GM12878 (cell line): ENCODE results near the gene SORCS2. TPM values are rescaled to one million over a fixed set of nuclear protein-coding genes. Genes with fewer than 3 reads are reported as not detected.

Experiments used
- ATAC-seq: fragments of 200-7000 bp; cut with Tn5 transposase; 3 replicates; pipeline ENCODE4 v1.9.1; 2020; ENCODE audit warnings: mild to moderate bottlenecking, moderate library complexity
- BruUV-seq: library from RNA; stranded (reverse); fragments of 400-500 nt; replicated peaks from 2 replicates; lab custom pipeline; 2021; lab: Mats Ljungman, UMichigan
- CTCF ChIA-PET: fragments of 300-600 bp; sonication (Branson Sonifier 250); formaldehyde crosslinking; extraction: SDS; loops from one replicate; lab custom pipeline; 2021; ENCODE audit warnings: inconsistent platforms; lab: Yijun Ruan, JAX
- POLR2A ChIA-PET: fragments of 350-600 bp; formaldehyde crosslinking; extraction: SDS; loops from one replicate; lab custom pipeline; 2021; ENCODE audit warnings: inconsistent platforms; lab: Charles Lee
- RAD21 ChIA-PET: fragments of 300-600 bp; sonication (Branson Sonifier 250); formaldehyde crosslinking; loops from one replicate; lab custom pipeline; 2023; ENCODE audit warnings: antibody characterized with exemption; ENCODE audit not compliant: unreplicated experiment; lab: Charles Lee
- SMC1A ChIA-PET: fragments of 300-600 bp; sonication (Branson Sonifier 250); formaldehyde crosslinking; loops from one replicate; lab custom pipeline; 2023; ENCODE audit not compliant: unreplicated experiment, uncharacterized antibody; lab: Charles Lee
- DNase-seq: peaks from one replicate; pipeline ENCODE4 v3.0.0-alpha.2; 2011; ENCODE audit warnings: low read depth, low spot score
- FAIRE-seq: peaks from 3 replicates; lab custom pipeline; 2011; peaks lifted over from hg19 to GRCh38; lab: Jason Lieb, UNC
- H2AFZ ChIP-seq: 2 replicates; pipeline ENCODE4 v1.6.0; 2011; ENCODE audit warnings: low read depth, low read length, control low read depth; ENCODE audit not compliant: control insufficient read depth
- H3K27ac ChIP-seq: 2 replicates; pipeline ENCODE4 v1.5.1; 2011; ENCODE audit warnings: control low read depth; ENCODE audit not compliant: control insufficient read depth, insufficient read depth
- H3K27me3 ChIP-seq, 2 experiments: replicated peaks in 1 of 2; 2 replicates each; pipeline versions ENCODE4 v1.6.0 to v1.6.1; 2011; ENCODE audit warnings: low read length in 1 of 2; ENCODE audit not compliant: control insufficient read depth in 2 of 2, insufficient read depth in 2 of 2
- H3K36me3 ChIP-seq, 2 experiments: 2 replicates each; pipeline ENCODE4 v1.5.1; 2011; ENCODE audit warnings: low read length in 1 of 2; ENCODE audit not compliant: control insufficient read depth in 2 of 2, insufficient read depth in 2 of 2
- H3K4me1 ChIP-seq: 2 replicates; pipeline ENCODE4 v1.6.1; 2011; ENCODE audit warnings: mild to moderate bottlenecking, low read length, moderate library complexity, mixed read lengths; ENCODE audit not compliant: control insufficient read depth, insufficient read depth
- H3K4me2 ChIP-seq: 2 replicates; pipeline ENCODE4 v1.6.0; 2011; ENCODE audit warnings: control low read depth; ENCODE audit not compliant: control insufficient read depth, insufficient read depth
- H3K4me3 ChIP-seq: fragments of 200-600 bp; sonication (generic); 2 replicates; pipeline ENCODE4 v1.5.1; 2016
- H3K79me2 ChIP-seq: 2 replicates; pipeline ENCODE4 v1.6.0; 2011; ENCODE audit warnings: low read length; ENCODE audit not compliant: control insufficient read depth, insufficient read depth
- H3K9ac ChIP-seq: 2 replicates; pipeline ENCODE4 v1.8.0; 2011; ENCODE audit warnings: low read length, control low read depth, mixed read lengths; ENCODE audit not compliant: control insufficient read depth, insufficient read depth
- H3K9me3 ChIP-seq: replicated peaks from 3 replicates; pipeline ENCODE4 v1.5.1; 2011; ENCODE audit warnings: mild to moderate bottlenecking, low read length; ENCODE audit not compliant: control insufficient read depth, insufficient read depth
- H4K20me1 ChIP-seq: 2 replicates; pipeline ENCODE4 v1.6.0; 2011; ENCODE audit not compliant: control insufficient read depth, insufficient read depth
- BCL3 ChIP-seq: IDR thresholded peaks from 2 replicates; pipeline ENCODE4 v1.6.1; 2011; ENCODE audit warnings: borderline replicate concordance, low read depth, mild to moderate bottlenecking, moderate library complexity, low read length; ENCODE audit not compliant: insufficient read depth, poor library complexity, severe bottlenecking
- CBFB ChIP-seq: IDR thresholded peaks from 2 replicates; pipeline ENCODE4 v1.6.1; 2016; ENCODE audit warnings: antibody characterized with exemption, low read depth
- CEBPZ ChIP-seq: fragments of 150-350 bp; IDR thresholded peaks from 2 replicates; pipeline ENCODE4 v1.6.1; 2016; ENCODE audit warnings: low read depth, low read length
- EZH2 ChIP-seq: IDR thresholded peaks from 2 replicates; pipeline ENCODE4 v1.6.1; 2012; ENCODE audit warnings: low read depth, mild to moderate bottlenecking, control low read depth, inconsistent platforms, low read length, borderline replicate concordance; ENCODE audit not compliant: control insufficient read depth
- FOXM1 ChIP-seq: IDR thresholded peaks from 2 replicates; pipeline ENCODE4 v1.6.1; 2012; ENCODE audit warnings: low read depth, mild to moderate bottlenecking, inconsistent platforms, low read length, moderate library complexity
- KDM1A ChIP-seq: fragments of 200-600 bp; sonication (generic); IDR thresholded peaks from 2 replicates; pipeline ENCODE4 v1.6.1; 2016; ENCODE audit warnings: borderline replicate concordance
- NFIC ChIP-seq: IDR thresholded peaks from 2 replicates; pipeline ENCODE4 v1.6.1; 2012; ENCODE audit warnings: low read depth, mild to moderate bottlenecking, inconsistent platforms, low read length, moderate library complexity
- RELA ChIP-seq: fragments of 450-650 bp; IDR thresholded peaks from 2 replicates; pipeline ENCODE4 v1.8.0; 2014; ENCODE audit warnings: borderline replicate concordance; ENCODE audit not compliant: partially characterized antibody
- STAT1 ChIP-seq: fragments of 450-650 bp; conservative IDR thresholded peaks from 2 replicates; pipeline ENCODE4 v1.6.1; 2014; ENCODE audit warnings: antibody characterized with exemption, mild to moderate bottlenecking
- USF2 ChIP-seq: IDR thresholded peaks from 2 replicates; pipeline ENCODE4 v1.6.1; 2011; ENCODE audit warnings: low read depth, low read length, improper control_type of control experiment, borderline replicate concordance
- ZNF592 ChIP-seq: fragments of 450-650 bp; IDR thresholded peaks from 2 replicates; pipeline ENCODE4 v1.6.1; 2017; ENCODE audit warnings: mild to moderate bottlenecking, moderate library complexity
- ZNF622 ChIP-seq: fragments of 450-650 bp; IDR thresholded peaks from 2 replicates; pipeline ENCODE4 v1.6.1; 2017; ENCODE audit warnings: mild to moderate bottlenecking, inconsistent platforms
- WGBS: methylation state at CpG from one replicate; pipeline ENCODE4 v1.1.6; 2016; ENCODE audit warnings: low lambda C conversion rate; ENCODE audit not compliant: insufficient replicate concordance, insufficient coverage; ENCODE audit errors: missing lambda C conversion rate; 5-methylcytosine and 5-hydroxymethylcytosine counted together
- in situ Hi-C: fragments of 300-500 bp; cut with MboI; formaldehyde crosslinking; loops from 9 replicates; pipeline ENCODE4 v1.14.3; 2018; ENCODE audit warnings: mixed read lengths
- intact Hi-C: fragments of 100-400 bp; cut with micrococcal nuclease; formaldehyde crosslinking; loops from one replicate; pipeline ENCODE4 v1.14.2; 2022; ENCODE audit not compliant: unreplicated experiment
- polyA plus RNA-seq, 11 experiments: library from polyadenylated mRNA; depleted of rRNA in 4 of 11; unstranded in 6 of 11; stranded (reverse) in 5 of 11; fragments of >200 nt; fragmentation: Nextera tagmentation in 4 of 11; fragmentation: Illumina TruSeq in 1 of 11; extraction: Ambion mirVana in 4 of 11; extraction: Trizol in 1 of 11; gene quantifications; 1 replicate in 1 of 11; 2 replicates in 10 of 11; pipeline versions ENCODE4 v1.2.1 to v1.2.3, GENCODE V29; 2011 to 2016; ENCODE audit warnings: inconsistent platforms in 2 of 11, missing spikeins in 2 of 11, low read depth in 1 of 11
- total RNA-seq, 4 experiments: library from RNA; depleted of rRNA in 3 of 4; stranded (reverse); fragments of >200 nt in 3 of 4; fragmentation: Illumina TruSeq in 1 of 4; extraction: Trizol in 1 of 4; gene quantifications; 2 replicates each; pipeline versions ENCODE4 v1.2.1 to v1.2.3, GENCODE V29; 2013 to 2021

The SORCS2 gene
- total and polyA plus RNA-seq, 10 of the 15 experiments (the other 5 are each of a cell fraction or from before 2014, with no cell fraction given): 0.01 to 0.15 (median 0.05) TPM; not detected in 5

- TF ChIP-seq ZNF592 (no peak), ZNF622 (no peak)
Observed at GRCh38 chr4:7359400-7360062, 167.2 kb downstream of the SORCS2 start (continued).

- ChIA-PET CTCF (no interaction called here), SMC1A (no interaction called here), POLR2A (no interaction called here), RAD21 (no interaction called here)
- no peak overlapping the region for H2AFZ ChIP-seq
- no peak overlapping the region for H3K9ac ChIP-seq
- H3K4me1 ChIP-seq: no peaks in the 10 kb centered on the region
- H3K36me3 ChIP-seq: no peaks in the 10 kb centered on the region
- WGBS: 10% methylated on average over 8 of the region's 8 CpGs
- no peaks in the 10 kb centered on the region for H3K27me3 ChIP-seq
- no peak overlapping the region for H3K4me3 ChIP-seq
- intact Hi-C loops: no loop called here
- ATAC-seq (no peak), DNase-seq (no peak), FAIRE-seq (no peak)
- no peak overlapping the region for H3K27ac ChIP-seq
- H4K20me1 ChIP-seq: no peaks in the 10 kb centered on the region
- no peaks in the 10 kb centered on the region for H3K9me3 ChIP-seq
- BruUV-seq: no TSS peak
- in situ Hi-C loops: no loop called here
- H3K79me2 ChIP-seq: no peaks in the 10 kb centered on the region
- H3K4me2 ChIP-seq: no peak overlapping the region
- TF ChIP-seq STAT1: no peak
- TF ChIP-seq RELA: no peak
- no peak for TF ChIP-seq EZH2
- no peak for TF ChIP-seq CEBPZ
- TF ChIP-seq BCL3: no peak
- no peak for TF ChIP-seq NFIC
- TF ChIP-seq USF2: no peak
- TF ChIP-seq FOXM1: no peak
- TF ChIP-seq CBFB: no peak
- no peak for TF ChIP-seq KDM1A
Observed at GRCh38 chr4:7360806-7361205, 168.5 kb downstream of the SORCS2 start.
